ENCODE data around the gene RNASE4. TPM values are rescaled to one million over a fixed set of nuclear protein-coding genes. Genes with fewer than 3 reads are reported as not detected.
A peak's percentile ranks its signal among the peaks of the same experiment; 100 is the strongest.

The RNASE4 gene
- total RNA-seq, 3 donors from 2014 or later (not counting 1 experiment from before 2014, with no cell fraction given) = 0.60 to 0.68 TPM; not detected in 1

GRCh38 chr14:20682127-20682434 lies 2.3 kb upstream of the RNASE4 start:
- H3K27ac Mint-ChIP-seq = no peak overlapping the region
- Histone ChIP-seq H3K9me3 (ENCODE audit: control insufficient read depth, insufficient read depth, low read length) (no peaks in the 10 kb centered on the region), H3K36me3 (ENCODE audit: control insufficient read depth, insufficient read depth, low read length) (no peaks in the 10 kb centered on the region), H3K4me3 (ENCODE audit: low read length) (peak overlapping the region; percentile 95), H3K27ac (ENCODE audit: low read length) (peak overlapping the region; percentile 99), H3K4me1 (ENCODE audit: control insufficient read depth, insufficient read depth, low read length) (peaks cover 44% of the 10 kb centered on the region), H3K27me3 (ENCODE audit: control insufficient read depth, insufficient read depth, low read length) (no peaks in the 10 kb centered on the region)
- H3K9me3 Mint-ChIP-seq = no peaks in the 10 kb centered on the region
- no peak overlapping the region for H3K4me3 Mint-ChIP-seq
- 3% methylated on average over 11 of the region's 11 CpGs for WGBS (ENCODE audit: insufficient coverage)
- H3K4me1 Mint-ChIP-seq = no peaks in the 10 kb centered on the region
- TF ChIP-seq, protein P1, sequence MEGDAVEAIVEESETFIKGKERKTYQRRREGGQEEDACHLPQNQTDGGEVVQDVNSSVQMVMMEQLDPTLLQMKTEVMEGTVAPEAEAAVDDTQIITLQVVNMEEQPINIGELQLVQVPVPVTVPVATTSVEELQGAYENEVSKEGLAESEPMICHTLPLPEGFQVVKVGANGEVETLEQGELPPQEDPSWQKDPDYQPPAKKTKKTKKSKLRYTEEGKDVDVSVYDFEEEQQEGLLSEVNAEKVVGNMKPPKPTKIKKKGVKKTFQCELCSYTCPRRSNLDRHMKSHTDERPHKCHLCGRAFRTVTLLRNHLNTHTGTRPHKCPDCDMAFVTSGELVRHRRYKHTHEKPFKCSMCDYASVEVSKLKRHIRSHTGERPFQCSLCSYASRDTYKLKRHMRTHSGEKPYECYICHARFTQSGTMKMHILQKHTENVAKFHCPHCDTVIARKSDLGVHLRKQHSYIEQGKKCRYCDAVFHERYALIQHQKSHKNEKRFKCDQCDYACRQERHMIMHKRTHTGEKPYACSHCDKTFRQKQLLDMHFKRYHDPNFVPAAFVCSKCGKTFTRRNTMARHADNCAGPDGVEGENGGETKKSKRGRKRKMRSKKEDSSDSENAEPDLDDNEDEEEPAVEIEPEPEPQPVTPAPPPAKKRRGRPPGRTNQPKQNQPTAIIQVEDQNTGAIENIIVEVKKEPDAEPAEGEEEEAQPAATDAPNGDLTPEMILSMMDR (IDR thresholded peaks at IDR 0.05) = no peak
- no peak for DNase-seq
- ATAC-seq = no peak
- no peaks in the 10 kb centered on the region for H3K27me3 Mint-ChIP-seq (ENCODE audit: low read depth in 2 of 2)
- no peaks in the 10 kb centered on the region for H3K36me3 Mint-ChIP-seq
- intact Hi-C loops (cut with micrococcal nuclease) = loop anchor here (2.0 to 5.0 kb wide), 4 partner anchors 227 to 375 kb away; partner anchors contain the start of genes APEX1, OSGEP, PARP2 and TEP1

DNA sequence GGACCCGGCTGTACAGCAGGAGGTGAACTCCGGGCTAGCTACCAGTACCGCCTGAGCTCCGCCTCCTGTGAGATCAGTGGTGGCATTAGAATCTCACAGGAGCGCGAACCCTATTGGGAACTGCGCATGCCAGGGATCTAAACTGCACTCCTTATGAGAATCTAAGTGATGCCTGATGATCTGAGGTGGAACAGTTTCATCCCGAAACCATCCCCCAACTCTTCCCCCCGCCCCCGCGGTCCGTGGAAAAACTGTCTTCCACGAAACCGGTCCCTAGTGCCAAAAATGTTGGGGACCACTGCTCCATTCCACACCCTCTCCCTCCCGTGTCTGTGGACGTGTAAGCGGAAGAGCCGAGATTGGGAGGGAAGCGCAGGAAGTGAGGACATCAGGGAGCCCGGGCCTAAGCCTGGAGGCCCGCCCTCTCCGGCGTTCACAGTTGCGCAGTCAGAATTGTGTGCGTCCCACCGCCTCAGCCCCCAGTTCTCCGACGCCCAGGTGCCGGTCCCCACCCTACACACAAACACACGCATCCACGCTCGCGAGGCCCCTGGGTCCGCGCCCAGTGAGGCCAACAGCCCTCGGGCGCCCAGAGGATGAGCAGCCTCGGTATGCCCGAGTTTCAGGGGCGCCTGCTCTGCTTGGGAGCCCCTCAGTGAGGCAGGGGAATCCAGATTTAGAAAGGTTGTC lies 1.8 kb upstream of the RNASE4 start:
- TF ChIP-seq, protein P1 (IDR thresholded peaks at IDR 0.05) = no peak
- Mint-ChIP-seq H3K4me1 (no peaks in the 10 kb centered on the region), H3K27ac (no peak overlapping the region), H3K36me3 (no peaks in the 10 kb centered on the region), H3K4me3 (no peak overlapping the region), H3K9me3 (no peaks in the 10 kb centered on the region), H3K27me3 (ENCODE audit: low read depth in 2 of 2) (no peaks in the 10 kb centered on the region)
- under 1% methylated on average over 38 of the region's 40 CpGs for WGBS (ENCODE audit: insufficient coverage)
- H3K4me1 ChIP-seq (ENCODE audit: control insufficient read depth, insufficient read depth, low read length) = peaks cover 44% of the 10 kb centered on the region
- H3K27ac ChIP-seq (ENCODE audit: low read length) = peak overlapping the region; percentile 99
- no peaks in the 10 kb centered on the region for H3K9me3 ChIP-seq (ENCODE audit: control insufficient read depth, insufficient read depth, low read length)
- no peaks in the 10 kb centered on the region for H3K36me3 ChIP-seq (ENCODE audit: control insufficient read depth, insufficient read depth, low read length)
- peak; percentile 61 to 76 (median 64) for ATAC-seq
- DNase-seq = peak; percentile 68 to 93
- intact Hi-C loops (cut with micrococcal nuclease) = loop anchor here (1.0 to 5.0 kb wide), 5 partner anchors 9 to 375 kb away; partner anchors contain the start of genes APEX1, OSGEP, PARP2 and TEP1
- no peaks in the 10 kb centered on the region for H3K27me3 ChIP-seq (ENCODE audit: control insufficient read depth, insufficient read depth, low read length)
- H3K4me3 ChIP-seq (ENCODE audit: low read length) = peak overlapping the region; percentile 95

DNA sequence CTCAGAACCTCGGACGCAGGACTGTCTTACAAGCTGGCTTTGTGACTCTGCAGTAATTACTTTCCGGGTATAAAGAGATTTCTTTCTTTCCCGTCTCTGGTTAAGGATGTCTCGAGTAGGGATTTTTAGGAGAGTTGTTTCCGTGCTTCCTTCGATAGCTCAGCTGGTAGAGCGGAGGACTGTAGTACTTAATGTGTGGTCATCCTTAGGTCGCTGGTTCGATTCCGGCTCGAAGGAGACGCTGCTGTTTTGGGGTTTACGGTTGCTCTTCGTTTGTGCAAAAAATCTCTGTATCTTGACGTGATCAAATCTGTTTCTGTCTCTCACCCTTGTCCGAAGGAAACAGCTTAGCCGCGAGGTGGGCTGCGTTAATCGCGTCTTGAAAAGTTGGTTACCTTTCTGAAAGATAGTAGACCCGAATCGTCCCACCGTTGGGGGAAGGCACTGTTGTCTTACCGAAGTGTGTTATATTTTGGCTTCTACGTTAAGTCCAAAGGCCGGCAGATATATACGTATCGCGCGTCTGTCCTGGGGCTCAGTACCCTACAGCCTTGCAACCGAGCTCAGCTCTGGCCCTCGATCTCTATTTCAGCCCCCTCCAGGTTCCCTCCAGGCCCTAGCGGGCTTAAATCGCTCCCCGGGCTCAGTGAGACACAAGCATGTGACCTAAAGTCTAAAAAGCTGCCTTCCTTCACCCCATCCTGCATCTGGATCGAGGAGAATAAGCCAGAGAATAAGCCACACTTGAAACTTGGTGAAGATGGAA lies 1.1 kb upstream of the RNASE4 start:
- WGBS (ENCODE audit: insufficient coverage) = under 1% methylated on average over 38 of the region's 38 CpGs
- Mint-ChIP-seq H3K4me1 (no peaks in the 10 kb centered on the region), H3K36me3 (no peaks in the 10 kb centered on the region), H3K9me3 (no peaks in the 10 kb centered on the region), H3K4me3 (no peak overlapping the region), H3K27me3 (ENCODE audit: low read depth in 2 of 2) (no peaks in the 10 kb centered on the region), H3K27ac (no peak overlapping the region)
- Histone ChIP-seq H3K4me3 (ENCODE audit: low read length) (peak overlapping the region; percentile 95), H3K4me1 (ENCODE audit: control insufficient read depth, insufficient read depth, low read length) (peaks cover 44% of the 10 kb centered on the region), H3K27me3 (ENCODE audit: control insufficient read depth, insufficient read depth, low read length) (no peaks in the 10 kb centered on the region), H3K9me3 (ENCODE audit: control insufficient read depth, insufficient read depth, low read length) (no peaks in the 10 kb centered on the region), H3K27ac (ENCODE audit: low read length) (peak overlapping the region; percentile 99), H3K36me3 (ENCODE audit: control insufficient read depth, insufficient read depth, low read length) (no peaks in the 10 kb centered on the region)
- DNase-seq (peak; percentile 73 to 91), ATAC-seq (peak; percentile 45 to 68 (median 59))
- TF ChIP-seq, protein P1 (IDR thresholded peaks at IDR 0.05) = no peak
- intact Hi-C loops (cut with micrococcal nuclease) = loop anchor here (1.0 to 5.0 kb wide), 5 partner anchors 8 to 376 kb away; partner anchors contain the start of genes APEX1, OSGEP, PARP2 and TEP1
